ENCODE data around the gene GAPDH.
"Not testable (repeated sequence)": the region's sequence is repeated elsewhere in the genome, so short reads cannot be mapped to it uniquely, and the experiment has no call there.

The GAPDH gene

DNA sequence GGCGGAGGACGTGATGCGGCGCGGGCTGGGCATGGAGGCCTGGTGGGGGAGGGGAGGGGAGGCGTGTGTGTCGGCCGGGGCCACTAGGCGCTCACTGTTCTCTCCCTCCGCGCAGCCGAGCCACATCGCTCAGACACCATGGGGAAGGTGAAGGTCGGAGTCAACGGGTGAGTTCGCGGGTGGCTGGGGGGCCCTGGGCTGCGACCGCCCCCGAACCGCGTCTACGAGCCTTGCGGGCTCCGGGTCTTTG, 303 bp downstream of the GAPDH start:
- no peak for DNase-seq (ENCODE audit: low read depth)
- TF ChIP-seq, protein P1, sequence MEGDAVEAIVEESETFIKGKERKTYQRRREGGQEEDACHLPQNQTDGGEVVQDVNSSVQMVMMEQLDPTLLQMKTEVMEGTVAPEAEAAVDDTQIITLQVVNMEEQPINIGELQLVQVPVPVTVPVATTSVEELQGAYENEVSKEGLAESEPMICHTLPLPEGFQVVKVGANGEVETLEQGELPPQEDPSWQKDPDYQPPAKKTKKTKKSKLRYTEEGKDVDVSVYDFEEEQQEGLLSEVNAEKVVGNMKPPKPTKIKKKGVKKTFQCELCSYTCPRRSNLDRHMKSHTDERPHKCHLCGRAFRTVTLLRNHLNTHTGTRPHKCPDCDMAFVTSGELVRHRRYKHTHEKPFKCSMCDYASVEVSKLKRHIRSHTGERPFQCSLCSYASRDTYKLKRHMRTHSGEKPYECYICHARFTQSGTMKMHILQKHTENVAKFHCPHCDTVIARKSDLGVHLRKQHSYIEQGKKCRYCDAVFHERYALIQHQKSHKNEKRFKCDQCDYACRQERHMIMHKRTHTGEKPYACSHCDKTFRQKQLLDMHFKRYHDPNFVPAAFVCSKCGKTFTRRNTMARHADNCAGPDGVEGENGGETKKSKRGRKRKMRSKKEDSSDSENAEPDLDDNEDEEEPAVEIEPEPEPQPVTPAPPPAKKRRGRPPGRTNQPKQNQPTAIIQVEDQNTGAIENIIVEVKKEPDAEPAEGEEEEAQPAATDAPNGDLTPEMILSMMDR (IDR thresholded peaks at IDR 0.05; ENCODE audit: low read length, missing control alignments), result no peak
- H3K4me3 ChIP-seq (replicated peaks; ENCODE audit: low read depth, low read length), result peak overlapping the region; percentile 98

DNA sequence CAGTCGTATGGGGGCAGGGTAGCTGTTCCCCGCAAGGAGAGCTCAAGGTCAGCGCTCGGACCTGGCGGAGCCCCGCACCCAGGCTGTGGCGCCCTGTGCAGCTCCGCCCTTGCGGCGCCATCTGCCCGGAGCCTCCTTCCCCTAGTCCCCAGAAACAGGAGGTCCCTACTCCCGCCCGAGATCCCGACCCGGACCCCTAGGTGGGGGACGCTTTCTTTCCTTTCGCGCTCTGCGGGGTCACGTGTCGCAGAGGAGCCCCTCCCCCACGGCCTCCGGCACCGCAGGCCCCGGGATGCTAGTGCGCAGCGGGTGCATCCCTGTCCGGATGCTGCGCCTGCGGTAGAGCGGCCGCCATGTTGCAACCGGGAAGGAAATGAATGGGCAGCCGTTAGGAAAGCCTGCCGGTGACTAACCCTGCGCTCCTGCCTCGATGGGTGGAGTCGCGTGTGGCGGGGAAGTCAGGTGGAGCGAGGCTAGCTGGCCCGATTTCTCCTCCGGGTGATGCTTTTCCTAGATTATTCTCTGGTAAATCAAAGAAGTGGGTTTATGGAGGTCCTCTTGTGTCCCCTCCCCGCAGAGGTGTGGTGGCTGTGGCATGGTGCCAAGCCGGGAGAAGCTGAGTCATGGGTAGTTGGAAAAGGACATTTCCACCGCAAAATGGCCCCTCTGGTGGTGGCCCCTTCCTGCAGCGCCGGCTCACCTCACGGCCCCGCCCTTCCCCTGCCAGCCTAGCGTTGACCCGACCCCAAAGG, 804 bp downstream of the GAPDH start:
- peak; percentile 83 for DNase-seq (ENCODE audit: low read depth)
- TF ChIP-seq, protein P1 (IDR thresholded peaks at IDR 0.05; ENCODE audit: low read length, missing control alignments), result no peak
- H3K4me3 ChIP-seq (replicated peaks; ENCODE audit: low read depth, low read length), result peak overlapping the region; percentile 98

DNA sequence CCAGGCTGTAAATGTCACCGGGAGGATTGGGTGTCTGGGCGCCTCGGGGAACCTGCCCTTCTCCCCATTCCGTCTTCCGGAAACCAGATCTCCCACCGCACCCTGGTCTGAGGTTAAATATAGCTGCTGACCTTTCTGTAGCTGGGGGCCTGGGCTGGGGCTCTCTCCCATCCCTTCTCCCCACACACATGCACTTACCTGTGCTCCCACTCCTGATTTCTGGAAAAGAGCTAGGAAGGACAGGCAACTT, 1.3 kb downstream of the GAPDH start:
- H3K4me3 ChIP-seq (replicated peaks; ENCODE audit: low read depth, low read length), result peak overlapping the region; percentile 98
- TF ChIP-seq, protein P1 (IDR thresholded peaks at IDR 0.05; ENCODE audit: low read length, missing control alignments), result no peak
- no peak for DNase-seq (ENCODE audit: low read depth)

DNA sequence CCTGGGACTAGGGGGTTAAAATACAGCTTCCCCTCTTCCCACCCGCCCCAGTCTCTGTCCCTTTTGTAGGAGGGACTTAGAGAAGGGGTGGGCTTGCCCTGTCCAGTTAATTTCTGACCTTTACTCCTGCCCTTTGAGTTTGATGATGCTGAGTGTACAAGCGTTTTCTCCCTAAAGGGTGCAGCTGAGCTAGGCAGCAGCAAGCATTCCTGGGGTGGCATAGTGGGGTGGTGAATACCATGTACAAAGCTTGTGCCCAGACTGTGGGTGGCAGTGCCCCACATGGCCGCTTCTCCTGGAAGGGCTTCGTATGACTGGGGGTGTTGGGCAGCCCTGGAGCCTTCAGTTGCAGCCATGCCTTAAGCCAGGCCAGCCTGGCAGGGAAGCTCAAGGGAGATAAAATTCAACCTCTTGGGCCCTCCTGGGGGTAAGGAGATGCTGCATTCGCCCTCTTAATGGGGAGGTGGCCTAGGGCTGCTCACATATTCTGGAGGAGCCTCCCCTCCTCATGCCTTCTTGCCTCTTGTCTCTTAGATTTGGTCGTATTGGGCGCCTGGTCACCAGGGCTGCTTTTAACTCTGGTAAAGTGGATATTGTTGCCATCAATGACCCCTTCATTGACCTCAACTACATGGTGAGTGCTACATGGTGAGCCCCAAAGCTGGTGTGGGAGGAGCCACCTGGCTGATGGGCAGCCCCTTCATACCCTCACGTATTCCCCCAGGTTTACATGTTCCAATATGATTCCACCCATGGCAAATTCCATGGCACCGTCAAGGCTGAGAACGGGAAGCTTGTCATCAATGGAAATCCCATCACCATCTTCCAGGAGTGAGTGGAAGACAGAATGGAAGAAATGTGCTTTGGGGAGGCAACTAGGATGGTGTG, 1.9 kb downstream of the GAPDH start:
- TF ChIP-seq, protein P1 (IDR thresholded peaks at IDR 0.05; ENCODE audit: low read length, missing control alignments), result no peak
- no peak for DNase-seq (ENCODE audit: low read depth)
- peak overlapping the region; percentile 98 for H3K4me3 ChIP-seq (replicated peaks; ENCODE audit: low read depth, low read length)

DNA sequence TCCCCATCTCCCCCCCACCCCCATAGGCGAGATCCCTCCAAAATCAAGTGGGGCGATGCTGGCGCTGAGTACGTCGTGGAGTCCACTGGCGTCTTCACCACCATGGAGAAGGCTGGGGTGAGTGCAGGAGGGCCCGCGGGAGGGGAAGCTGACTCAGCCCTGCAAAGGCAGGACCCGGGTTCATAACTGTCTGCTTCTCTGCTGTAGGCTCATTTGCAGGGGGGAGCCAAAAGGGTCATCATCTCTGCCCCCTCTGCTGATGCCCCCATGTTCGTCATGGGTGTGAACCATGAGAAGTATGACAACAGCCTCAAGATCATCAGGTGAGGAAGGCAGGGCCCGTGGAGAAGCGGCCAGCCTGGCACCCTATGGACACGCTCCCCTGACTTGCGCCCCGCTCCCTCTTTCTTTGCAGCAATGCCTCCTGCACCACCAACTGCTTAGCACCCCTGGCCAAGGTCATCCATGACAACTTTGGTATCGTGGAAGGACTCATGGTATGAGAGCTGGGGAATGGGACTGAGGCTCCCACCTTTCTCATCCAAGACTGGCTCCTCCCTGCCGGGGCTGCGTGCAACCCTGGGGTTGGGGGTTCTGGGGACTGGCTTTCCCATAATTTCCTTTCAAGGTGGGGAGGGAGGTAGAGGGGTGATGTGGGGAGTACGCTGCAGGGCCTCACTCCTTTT, 2.7 kb downstream of the GAPDH start:
- no peak for DNase-seq (ENCODE audit: low read depth)
- peak overlapping the region; percentile 98 for H3K4me3 ChIP-seq (replicated peaks; ENCODE audit: low read depth, low read length)
- TF ChIP-seq, protein P1 (IDR thresholded peaks at IDR 0.05; ENCODE audit: low read length, missing control alignments), result no peak

DNA sequence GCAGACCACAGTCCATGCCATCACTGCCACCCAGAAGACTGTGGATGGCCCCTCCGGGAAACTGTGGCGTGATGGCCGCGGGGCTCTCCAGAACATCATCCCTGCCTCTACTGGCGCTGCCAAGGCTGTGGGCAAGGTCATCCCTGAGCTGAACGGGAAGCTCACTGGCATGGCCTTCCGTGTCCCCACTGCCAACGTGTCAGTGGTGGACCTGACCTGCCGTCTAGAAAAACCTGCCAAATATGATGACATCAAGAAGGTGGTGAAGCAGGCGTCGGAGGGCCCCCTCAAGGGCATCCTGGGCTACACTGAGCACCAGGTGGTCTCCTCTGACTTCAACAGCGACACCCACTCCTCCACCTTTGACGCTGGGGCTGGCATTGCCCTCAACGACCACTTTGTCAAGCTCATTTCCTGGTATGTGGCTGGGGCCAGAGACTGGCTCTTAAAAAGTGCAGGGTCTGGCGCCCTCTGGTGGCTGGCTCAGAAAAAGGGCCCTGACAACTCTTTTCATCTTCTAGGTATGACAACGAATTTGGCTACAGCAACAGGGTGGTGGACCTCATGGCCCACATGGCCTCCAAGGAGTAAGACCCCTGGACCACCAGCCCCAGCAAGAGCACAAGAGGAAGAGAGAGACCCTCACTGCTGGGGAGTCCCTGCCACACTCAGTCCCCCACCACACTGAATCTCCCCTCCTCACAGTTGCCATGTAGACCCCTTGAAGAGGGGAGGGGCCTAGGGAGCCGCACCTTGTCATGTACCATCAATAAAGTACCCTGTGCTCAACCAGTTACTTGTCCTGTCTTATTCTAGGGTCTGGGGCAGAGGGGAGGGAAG, 3.5 kb downstream of the GAPDH start:
- peak; percentile 86 for DNase-seq (ENCODE audit: low read depth)
- TF ChIP-seq, protein P1 (IDR thresholded peaks at IDR 0.05; ENCODE audit: low read length, missing control alignments), result peak; percentile 68
- not testable (repeated sequence) for H3K4me3 ChIP-seq (replicated peaks; ENCODE audit: low read depth, low read length)
